GM23338 (cell line): ENCODE results near the gene MUC6.

Source experiments
- CREB1 ChIP-seq: fragments of 250-450 bp; sonication (Bioruptor Pico); IDR thresholded peaks from 2 replicates; pipeline ENCODE4 v1.5.0; 2020; ENCODE audit warnings: low read depth, mild to moderate bottlenecking, moderate library complexity
- CTCF ChIP-seq, 2 experiments: fragments of 200-600 bp in 1 of 2; sonication (generic) in 1 of 2; conservative IDR thresholded peaks; 2 replicates each; pipeline versions ENCODE4 v1.5.1 to v1.6.1; 2016 to 2017; ENCODE audit warnings: antibody characterized with exemption in 2 of 2, low read depth in 2 of 2, mild to moderate bottlenecking in 2 of 2, moderate library complexity in 1 of 2
- ETS1 ChIP-seq: IDR thresholded peaks from 2 replicates; pipeline ENCODE4 v1.6.1; 2016; ENCODE audit warnings: antibody characterized with exemption
- EZH2 ChIP-seq: fragments of 200-600 bp; sonication (generic); IDR thresholded peaks from one replicate; pipeline ENCODE4 v1.8.0; 2017; ENCODE audit warnings: antibody characterized with exemption, mild to moderate bottlenecking, low read depth; ENCODE audit not compliant: unreplicated experiment
- EZH2phosphoT487 ChIP-seq: fragments of 200-600 bp; sonication (generic); IDR thresholded peaks from one replicate; pipeline ENCODE4 v1.8.1; 2018; ENCODE audit warnings: antibody characterized with exemption; ENCODE audit not compliant: unreplicated experiment
- JUNB ChIP-seq: IDR thresholded peaks from one replicate; pipeline ENCODE4 v1.6.1; 2016; ENCODE audit warnings: antibody characterized with exemption; ENCODE audit not compliant: unreplicated experiment
- POLR2AphosphoS5 ChIP-seq: IDR thresholded peaks from 2 replicates; pipeline ENCODE4 v1.6.1; 2016; ENCODE audit warnings: antibody characterized with exemption, low read depth
- REST ChIP-seq: IDR thresholded peaks from one replicate; pipeline ENCODE4 v1.6.1; 2018; ENCODE audit warnings: antibody characterized with exemption; ENCODE audit not compliant: unreplicated experiment
- STAT1 ChIP-seq: IDR thresholded peaks from one replicate; pipeline ENCODE4 v1.6.1; 2016; ENCODE audit warnings: antibody characterized with exemption; ENCODE audit not compliant: unreplicated experiment
- ZNF114 ChIP-seq: fragments of 250-450 bp; sonication (Bioruptor Pico); IDR thresholded peaks from 2 replicates; pipeline ENCODE4 v1.5.0; 2020; ENCODE audit warnings: mild to moderate bottlenecking, moderate library complexity

- no peak for TF ChIP-seq CREB1 (CRISPR knock-in tag)
- TF ChIP-seq CTCF (conservative IDR thresholded peaks at IDR 0.05; ENCODE audit: low read depth in 2 of 2): no peak
- no peak for TF ChIP-seq REST
- no peak for TF ChIP-seq POLR2AphosphoS5
- TF ChIP-seq ETS1: no peak
- no peak for TF ChIP-seq EZH2
- TF ChIP-seq EZH2phosphoT487: no peak
- TF ChIP-seq STAT1: no peak
- no peak for TF ChIP-seq ZNF114 (CRISPR knock-in tag)
- no peak for TF ChIP-seq JUNB
Observed at GRCh38 chr11:1077033-1077416, 40.5 kb upstream of the MUC6 start.
